22Rv1 (cell line): ENCODE data around the gene CCDC80.

Source experiments
- CTCF ChIP-seq: fragments of 450-650 bp; IDR thresholded peaks from 2 replicates; pipeline ENCODE4 v1.5.1; 2017; ENCODE audit warnings: mild to moderate bottlenecking
- ZFX ChIP-seq: fragments of 450-650 bp; IDR thresholded peaks from 2 replicates; pipeline ENCODE4 v1.6.1; 2017; ENCODE audit warnings: antibody characterized with exemption, borderline replicate concordance

GRCh38 chr3:112631257-112631656 is 9.7 kb downstream of the CCDC80 start:
- TF ChIP-seq CTCF (no peak), ZFX (no peak)
